Measurements from ENCODE around the gene LLGL1. TPM values are rescaled to one million over a fixed set of nuclear protein-coding genes. Genes with fewer than 3 reads are reported as not detected.

The LLGL1 gene
- total RNA-seq, 1 donor from 2014 or later, result 43.5 TPM

GRCh38 chr17:18194394-18194793 is 31.0 kb upstream of the LLGL1 start:
- no peak overlapping the region for H2AFZ ChIP-seq (ENCODE audit: low read depth, low read length)
- Mint-ChIP-seq H3K27me3 (ENCODE audit: low read depth, unreplicated experiment) (no peaks in the 10 kb centered on the region), H3K9me3 (ENCODE audit: unreplicated experiment) (no peaks in the 10 kb centered on the region), H3K27ac (ENCODE audit: unreplicated experiment) (no peak overlapping the region), H3K4me3 (ENCODE audit: unreplicated experiment) (no peak overlapping the region), H3K36me3 (ENCODE audit: low read depth, unreplicated experiment) (peaks cover 18% of the 10 kb centered on the region), H3K4me1 (ENCODE audit: low read depth, unreplicated experiment) (peaks cover 13% of the 10 kb centered on the region)
- H3K27me3 ChIP-seq (ENCODE audit: insufficient read depth, low read length), result no peaks in the 10 kb centered on the region
- H3K4me2 ChIP-seq (ENCODE audit: low read length), result no peak overlapping the region
- no peak overlapping the region for H3K27ac ChIP-seq (ENCODE audit: low read depth, low read length)
- H3K4me1 ChIP-seq (ENCODE audit: insufficient read depth, low read length), result peaks cover 6% of the 10 kb centered on the region
- no peak overlapping the region for H3K4me3 ChIP-seq (ENCODE audit: insufficient read depth, low read depth, low read length)
- TF ChIP-seq EZH2 (IDR thresholded peaks at IDR 0.05; ENCODE audit: insufficient read depth, low read length), result no peak
- TF ChIP-seq CTCF (IDR thresholded peaks at IDR 0.05; ENCODE audit: insufficient read depth, low read depth, low read length), result no peak
- no peaks in the 10 kb centered on the region for H3K9me3 ChIP-seq (ENCODE audit: insufficient read depth, low read depth, low read length)
- H3K9ac ChIP-seq (ENCODE audit: low read length), result no peak overlapping the region
- FAIRE-seq, result no peak
- H3K79me2 ChIP-seq (ENCODE audit: insufficient read depth, low read length), result peaks cover 97% of the 10 kb centered on the region
- H3K36me3 ChIP-seq (ENCODE audit: insufficient read depth, low read length), result peaks cover 39% of the 10 kb centered on the region
- H4K20me1 ChIP-seq (ENCODE audit: insufficient read depth, low read length), result peaks cover 94% of the 10 kb centered on the region
- no peak for DNase-seq (ENCODE audit: low read depth)

- Mint-ChIP-seq H3K27me3 (ENCODE audit: low read depth, unreplicated experiment) (no peaks in the 10 kb centered on the region), H3K4me1 (ENCODE audit: low read depth, unreplicated experiment) (peaks cover 12% of the 10 kb centered on the region), H3K27ac (ENCODE audit: unreplicated experiment) (no peak overlapping the region), H3K4me3 (ENCODE audit: unreplicated experiment) (no peak overlapping the region), H3K36me3 (ENCODE audit: low read depth, unreplicated experiment) (peaks cover 18% of the 10 kb centered on the region), H3K9me3 (ENCODE audit: unreplicated experiment) (no peaks in the 10 kb centered on the region)
- H3K4me3 ChIP-seq (ENCODE audit: insufficient read depth, low read depth, low read length), result no peak overlapping the region
- FAIRE-seq, result no peak
- TF ChIP-seq CTCF (IDR thresholded peaks at IDR 0.05; ENCODE audit: insufficient read depth, low read depth, low read length) (no peak), EZH2 (IDR thresholded peaks at IDR 0.05; ENCODE audit: insufficient read depth, low read length) (no peak)
- no peak for DNase-seq (ENCODE audit: low read depth)
- H3K36me3 ChIP-seq (ENCODE audit: insufficient read depth, low read length), result peaks cover 39% of the 10 kb centered on the region
- peaks cover 94% of the 10 kb centered on the region for H4K20me1 ChIP-seq (ENCODE audit: insufficient read depth, low read length)
- no peaks in the 10 kb centered on the region for H3K27me3 ChIP-seq (ENCODE audit: insufficient read depth, low read length)
- H3K9me3 ChIP-seq (ENCODE audit: insufficient read depth, low read depth, low read length), result no peaks in the 10 kb centered on the region
- H3K27ac ChIP-seq (ENCODE audit: low read depth, low read length), result no peak overlapping the region
- H2AFZ ChIP-seq (ENCODE audit: low read depth, low read length), result no peak overlapping the region
- peaks cover 97% of the 10 kb centered on the region for H3K79me2 ChIP-seq (ENCODE audit: insufficient read depth, low read length)
- H3K9ac ChIP-seq (ENCODE audit: low read length), result no peak overlapping the region
- H3K4me2 ChIP-seq (ENCODE audit: low read length), result no peak overlapping the region
- peaks cover 6% of the 10 kb centered on the region for H3K4me1 ChIP-seq (ENCODE audit: insufficient read depth, low read length)
Observed at GRCh38 chr17:18194804-18195203, 30.6 kb upstream of the LLGL1 start.

GRCh38 chr17:18195246-18195645 is 30.2 kb upstream of the LLGL1 start:
- FAIRE-seq (no peak), DNase-seq (ENCODE audit: low read depth) (no peak)
- Mint-ChIP-seq H3K27ac (ENCODE audit: unreplicated experiment) (no peak overlapping the region), H3K4me3 (ENCODE audit: unreplicated experiment) (no peak overlapping the region), H3K27me3 (ENCODE audit: low read depth, unreplicated experiment) (no peaks in the 10 kb centered on the region), H3K9me3 (ENCODE audit: unreplicated experiment) (no peaks in the 10 kb centered on the region), H3K4me1 (ENCODE audit: low read depth, unreplicated experiment) (peaks cover 12% of the 10 kb centered on the region), H3K36me3 (ENCODE audit: low read depth, unreplicated experiment) (peaks cover 15% of the 10 kb centered on the region)
- Histone ChIP-seq H4K20me1 (ENCODE audit: insufficient read depth, low read length) (peaks cover 93% of the 10 kb centered on the region), H3K27me3 (ENCODE audit: insufficient read depth, low read length) (no peaks in the 10 kb centered on the region), H2AFZ (ENCODE audit: low read depth, low read length) (no peak overlapping the region), H3K4me3 (ENCODE audit: insufficient read depth, low read depth, low read length) (no peak overlapping the region), H3K36me3 (ENCODE audit: insufficient read depth, low read length) (peaks cover 41% of the 10 kb centered on the region), H3K79me2 (ENCODE audit: insufficient read depth, low read length) (peaks cover 97% of the 10 kb centered on the region), H3K9ac (ENCODE audit: low read length) (no peak overlapping the region), H3K4me2 (ENCODE audit: low read length) (no peak overlapping the region), H3K4me1 (ENCODE audit: insufficient read depth, low read length) (peaks cover 6% of the 10 kb centered on the region), H3K27ac (ENCODE audit: low read depth, low read length) (no peak overlapping the region), H3K9me3 (ENCODE audit: insufficient read depth, low read depth, low read length) (no peaks in the 10 kb centered on the region)
- TF ChIP-seq CTCF (IDR thresholded peaks at IDR 0.05; ENCODE audit: insufficient read depth, low read depth, low read length) (no peak), EZH2 (IDR thresholded peaks at IDR 0.05; ENCODE audit: insufficient read depth, low read length) (no peak)

Measured in astrocyte (in vitro differentiated cells and primary cell).